ENCODE data around the gene ARHGAP26.

The ARHGAP26 gene

DNA sequence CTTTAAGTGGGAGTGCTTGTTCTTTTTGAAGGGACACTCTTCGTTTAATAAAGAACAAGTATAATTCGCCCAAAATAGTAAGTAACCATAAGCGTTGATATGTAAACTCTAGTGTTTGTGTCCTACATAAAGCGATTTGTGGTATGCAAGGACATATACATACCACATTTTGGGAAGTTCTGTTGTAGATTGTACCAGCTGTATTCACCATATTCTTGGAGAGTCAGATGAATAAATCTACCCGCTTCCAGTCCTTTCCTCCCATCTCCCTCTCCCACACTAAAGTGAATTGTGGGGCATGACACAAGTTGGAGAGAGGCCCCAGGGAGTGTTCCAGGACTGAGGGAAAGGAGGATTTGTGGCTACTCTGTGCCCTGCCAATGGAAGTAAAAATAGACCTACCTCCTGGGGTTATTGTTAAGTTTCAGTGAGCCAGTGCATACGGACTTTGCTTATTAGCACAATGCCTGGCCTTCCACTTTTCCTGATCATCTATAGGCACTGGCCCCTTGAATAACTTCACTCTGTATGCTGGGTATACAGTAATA lies 40.6 kb downstream of the ARHGAP26 start:
- no peak for DNase-seq (ENCODE audit: low read depth in 1 of 2, low spot score in 1 of 2)

DNA sequence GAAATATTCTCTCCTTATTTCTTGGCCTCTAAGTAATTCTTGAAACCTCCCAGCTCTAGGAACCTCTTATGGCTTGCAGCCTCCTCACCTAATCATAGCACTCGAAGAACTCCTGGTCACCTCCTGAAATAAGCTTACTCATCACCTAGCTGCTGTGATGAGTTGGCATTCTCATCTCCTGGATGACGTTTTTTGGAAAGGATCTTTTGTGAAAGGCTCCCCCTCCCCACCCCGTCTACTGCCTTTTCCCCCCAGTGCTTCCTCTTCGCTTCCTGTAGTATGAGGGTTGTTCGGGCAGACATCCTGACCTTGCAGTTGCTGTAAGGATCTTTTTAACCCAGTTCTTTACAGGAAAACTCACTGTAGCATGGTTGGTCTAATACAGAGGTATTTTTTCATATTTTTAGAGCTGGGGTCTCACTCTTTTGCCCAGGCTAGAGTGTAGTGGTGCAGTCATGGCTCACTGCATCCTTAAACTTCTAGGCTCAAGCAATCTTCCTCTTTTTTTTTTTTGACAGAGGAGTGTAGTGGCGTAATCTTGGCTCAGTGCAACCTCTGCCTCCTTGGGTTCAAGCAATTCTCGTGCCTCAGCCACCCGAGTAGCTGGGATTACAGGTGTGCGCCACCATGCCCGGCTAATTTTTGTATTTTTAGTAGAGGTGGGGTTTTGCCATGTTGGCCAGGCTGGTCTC lies 41.8 kb downstream of the ARHGAP26 start:
- DNase-seq (ENCODE audit: low read depth in 1 of 2, low spot score in 1 of 2) = no peak

DNA sequence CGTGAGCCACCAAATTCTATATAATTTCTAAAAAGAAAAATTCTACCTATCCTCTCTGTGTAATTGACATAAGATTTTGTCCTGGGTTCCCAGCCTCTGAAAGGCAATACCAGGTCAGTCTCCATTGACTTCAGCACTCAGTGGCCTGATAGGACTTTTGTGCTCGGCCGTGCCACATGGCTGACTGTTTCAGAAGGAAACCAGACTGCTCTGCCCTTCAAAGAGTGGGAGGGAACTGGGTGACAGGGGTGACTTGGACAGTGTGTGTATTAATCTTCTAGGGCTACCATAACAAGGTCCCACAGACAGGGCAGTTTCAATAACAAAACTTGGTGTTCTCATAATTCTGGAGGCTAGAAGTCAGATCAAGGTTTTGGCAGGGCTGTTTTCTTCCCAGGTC lies 43.0 kb downstream of the ARHGAP26 start:
- DNase-seq (ENCODE audit: low read depth in 1 of 2, low spot score in 1 of 2) = no peak

DNA sequence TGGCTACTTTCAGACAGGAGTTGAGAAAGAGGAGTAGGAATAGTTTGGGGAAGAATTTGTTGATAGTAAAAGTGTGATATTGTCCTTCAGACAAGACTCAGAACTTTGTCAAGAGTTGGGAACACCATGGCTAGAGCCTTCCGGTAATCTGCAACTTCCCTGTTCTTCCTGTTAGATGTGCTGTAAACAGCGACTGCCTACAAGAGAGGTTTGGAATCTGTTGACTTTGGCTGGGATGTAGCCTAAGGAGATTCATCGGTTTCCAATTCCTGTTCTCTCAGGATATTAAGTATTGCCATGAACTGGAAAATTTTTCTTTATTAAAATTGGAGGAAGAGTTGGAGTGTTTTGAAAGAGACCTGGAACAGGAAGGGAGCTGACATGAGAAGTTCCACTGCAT lies 43.9 kb downstream of the ARHGAP26 start:
- DNase-seq (ENCODE audit: low read depth in 1 of 2, low spot score in 1 of 2) = no peak

DNA sequence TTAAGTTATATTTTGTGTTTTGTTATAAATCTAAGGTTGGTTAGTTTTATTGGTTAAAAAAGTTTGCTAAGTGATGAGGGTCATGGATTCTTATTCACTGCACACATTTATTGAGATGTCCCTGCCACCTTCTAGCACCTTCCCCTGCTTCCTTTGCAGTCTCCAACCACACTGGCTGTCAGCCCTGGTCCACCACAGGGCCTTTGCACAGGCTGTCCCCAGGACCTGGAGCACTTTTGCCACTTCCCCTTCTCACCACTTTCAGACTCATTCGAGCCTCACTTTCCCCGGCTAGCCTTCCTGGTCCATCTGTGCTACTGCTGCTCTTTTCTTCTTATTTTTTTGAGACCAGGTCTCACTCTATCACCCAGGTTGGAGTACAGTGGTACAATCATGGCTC lies 45.3 kb downstream of the ARHGAP26 start:
- DNase-seq (ENCODE audit: low read depth in 1 of 2, low spot score in 1 of 2) = no peak

DNA sequence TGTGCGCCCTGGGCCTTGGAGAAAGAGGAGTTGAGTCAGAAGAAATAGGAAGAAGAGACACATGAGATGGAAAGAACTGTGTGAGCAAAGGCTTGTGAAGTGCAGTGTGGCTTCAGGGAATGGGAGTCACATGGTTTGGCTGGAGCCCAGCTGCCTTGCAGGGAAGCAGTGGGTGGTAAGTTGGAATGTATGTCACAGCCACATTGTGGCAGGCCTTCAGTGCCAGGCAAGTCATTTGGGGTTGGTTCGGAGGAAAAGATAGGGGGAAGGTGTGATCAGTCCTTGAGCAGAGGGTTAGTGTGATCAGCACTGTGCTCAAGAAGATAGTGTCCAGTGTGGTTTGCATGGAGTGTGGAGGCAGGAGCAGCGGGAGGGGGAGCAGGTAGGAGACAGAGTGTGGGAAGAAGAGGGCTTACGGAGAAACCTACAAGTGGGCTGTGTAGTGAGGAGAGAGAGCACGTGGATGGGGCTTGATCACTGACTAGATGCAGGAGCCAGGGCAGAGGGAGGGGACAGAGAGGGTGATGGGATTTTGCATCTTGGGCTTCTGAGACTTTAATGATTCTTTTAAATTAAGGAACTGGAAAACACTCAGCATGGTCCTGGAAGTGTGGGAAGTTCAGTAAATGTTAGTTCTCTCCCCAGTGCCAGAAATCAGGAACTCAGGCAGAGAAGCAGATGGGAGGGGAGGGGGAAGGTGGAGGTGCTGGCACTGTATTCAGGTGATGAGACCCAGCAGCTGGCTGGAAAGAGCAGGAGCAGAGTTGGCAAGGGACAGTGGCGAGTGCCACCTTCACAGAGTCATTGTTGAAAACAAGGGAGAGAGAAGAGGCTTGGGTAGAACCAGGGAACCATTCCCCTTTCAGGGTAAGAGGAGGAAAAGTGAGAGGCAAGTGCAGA lies 46.6 kb downstream of the ARHGAP26 start:
- DNase-seq (ENCODE audit: low read depth in 1 of 2, low spot score in 1 of 2) = no peak

DNA sequence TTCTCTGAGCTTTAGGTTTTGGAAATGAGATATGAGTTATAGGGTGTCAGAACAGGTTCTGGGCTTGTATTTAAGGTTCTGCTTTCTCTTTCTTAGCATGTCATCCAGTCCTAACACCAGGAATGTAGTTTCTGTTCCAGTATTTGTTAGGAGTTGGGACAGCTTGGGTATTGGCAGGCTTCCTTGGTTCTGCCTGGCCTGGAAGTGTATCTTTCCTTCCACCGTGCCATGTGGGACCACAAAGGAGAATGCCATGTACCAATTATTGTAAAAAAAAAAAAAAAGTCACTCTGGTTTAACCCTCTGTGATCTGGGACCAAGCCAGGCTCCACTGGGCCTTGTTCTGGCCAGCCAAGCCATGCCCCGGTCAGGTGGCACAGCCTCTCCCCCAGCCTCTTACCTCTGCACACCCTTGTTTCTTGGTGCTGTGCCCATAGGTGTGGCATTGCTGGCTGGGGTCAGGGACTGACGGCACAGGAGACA lies 47.8 kb downstream of the ARHGAP26 start:
- DNase-seq (ENCODE audit: low read depth in 1 of 2, low spot score in 1 of 2) = no peak

DNA sequence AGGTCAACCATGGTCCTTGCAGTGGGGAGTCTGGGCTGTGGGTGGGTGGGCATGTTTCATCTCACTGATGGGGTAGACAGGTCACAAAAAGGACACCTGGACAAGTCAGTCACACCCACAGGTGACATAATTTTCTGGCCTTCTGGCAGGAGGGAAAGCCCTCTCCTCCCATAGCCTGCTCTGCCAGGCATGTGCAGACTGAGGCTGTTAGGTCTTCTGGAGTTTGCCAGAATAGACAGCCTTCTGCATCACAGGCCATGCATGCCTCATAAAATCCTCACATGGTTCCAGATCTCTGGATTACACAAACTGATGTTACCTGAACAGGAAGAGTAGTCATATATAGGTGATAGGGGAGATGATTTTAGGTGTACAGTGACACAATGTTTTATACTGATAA lies 49.1 kb downstream of the ARHGAP26 start:
- DNase-seq (ENCODE audit: low read depth in 1 of 2, low spot score in 1 of 2) = no peak

DNA sequence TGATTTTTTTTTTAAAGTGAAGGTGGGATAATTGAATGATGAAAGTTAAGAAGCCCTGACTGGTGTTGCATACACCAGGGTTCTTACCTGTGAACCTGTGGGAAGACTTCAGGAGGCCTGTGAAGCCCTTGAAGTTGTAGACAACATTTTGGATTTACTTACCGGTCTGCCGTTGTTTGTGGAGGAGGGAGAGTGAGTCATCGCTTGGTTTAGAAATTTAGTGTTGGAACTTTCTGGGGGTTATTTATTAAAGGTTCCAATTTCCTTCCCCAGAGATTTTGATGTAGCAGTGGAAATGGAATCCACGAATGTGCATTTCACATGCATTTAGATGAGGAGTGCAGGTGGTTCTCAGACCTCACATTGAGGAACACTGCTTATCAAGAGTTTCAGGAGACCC lies 49.6 kb downstream of the ARHGAP26 start:
- no peak for DNase-seq (ENCODE audit: low read depth in 1 of 2, low spot score in 1 of 2)

DNA sequence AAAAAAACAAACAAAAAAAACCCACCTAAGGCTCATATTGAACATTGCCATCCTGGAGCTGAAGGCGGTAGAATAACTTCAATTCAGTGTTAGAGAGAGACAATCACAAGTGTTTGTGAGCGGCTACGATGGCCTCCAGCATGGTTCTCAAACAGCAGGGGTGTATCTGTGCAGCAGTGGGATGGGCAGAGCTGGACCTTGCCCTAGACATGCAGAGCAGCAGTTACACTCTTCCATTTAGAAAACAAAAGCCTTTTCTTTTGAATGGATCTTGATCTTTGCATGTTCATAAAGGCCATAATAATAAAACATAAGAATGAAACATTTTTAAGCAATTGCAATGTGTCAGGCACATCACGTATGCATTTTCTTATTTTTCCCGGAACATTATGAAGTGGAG lies 50.3 kb downstream of the ARHGAP26 start:
- DNase-seq (ENCODE audit: low read depth in 1 of 2, low spot score in 1 of 2) = no peak

DNA sequence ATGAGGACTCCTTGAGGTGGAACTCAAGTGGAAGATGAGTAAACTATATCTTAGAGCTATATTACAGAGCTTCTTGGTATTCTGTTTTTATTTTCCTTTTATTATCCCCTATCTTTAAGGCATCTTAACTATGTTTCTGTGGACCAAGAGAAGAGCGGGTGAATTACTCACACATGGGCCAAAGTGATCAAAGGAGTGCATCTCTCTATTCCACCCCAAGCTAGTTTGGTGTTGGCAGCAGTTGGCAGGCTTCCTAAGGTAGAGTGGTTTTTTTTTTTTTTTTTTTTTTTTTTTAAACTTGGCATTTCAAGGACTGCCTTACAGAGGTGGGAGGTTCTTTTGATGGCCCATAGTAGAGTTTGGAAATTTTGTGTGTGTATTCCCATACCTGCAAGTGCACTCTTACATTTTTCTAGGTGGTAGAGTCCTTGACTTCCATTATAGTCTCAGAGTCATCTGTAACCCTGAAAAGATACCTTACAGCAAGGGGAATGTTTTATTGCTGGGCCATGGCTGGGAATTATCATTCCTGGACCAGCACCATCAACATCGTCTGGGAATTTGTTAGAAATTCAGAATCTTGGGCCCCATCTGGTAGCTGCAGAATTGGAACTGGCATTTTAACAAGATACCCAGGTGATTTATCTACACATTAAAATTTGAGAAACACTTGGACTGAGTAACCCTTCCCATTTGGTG lies 51.0 kb downstream of the ARHGAP26 start:
- DNase-seq (ENCODE audit: low read depth in 1 of 2, low spot score in 1 of 2) = no peak

DNA sequence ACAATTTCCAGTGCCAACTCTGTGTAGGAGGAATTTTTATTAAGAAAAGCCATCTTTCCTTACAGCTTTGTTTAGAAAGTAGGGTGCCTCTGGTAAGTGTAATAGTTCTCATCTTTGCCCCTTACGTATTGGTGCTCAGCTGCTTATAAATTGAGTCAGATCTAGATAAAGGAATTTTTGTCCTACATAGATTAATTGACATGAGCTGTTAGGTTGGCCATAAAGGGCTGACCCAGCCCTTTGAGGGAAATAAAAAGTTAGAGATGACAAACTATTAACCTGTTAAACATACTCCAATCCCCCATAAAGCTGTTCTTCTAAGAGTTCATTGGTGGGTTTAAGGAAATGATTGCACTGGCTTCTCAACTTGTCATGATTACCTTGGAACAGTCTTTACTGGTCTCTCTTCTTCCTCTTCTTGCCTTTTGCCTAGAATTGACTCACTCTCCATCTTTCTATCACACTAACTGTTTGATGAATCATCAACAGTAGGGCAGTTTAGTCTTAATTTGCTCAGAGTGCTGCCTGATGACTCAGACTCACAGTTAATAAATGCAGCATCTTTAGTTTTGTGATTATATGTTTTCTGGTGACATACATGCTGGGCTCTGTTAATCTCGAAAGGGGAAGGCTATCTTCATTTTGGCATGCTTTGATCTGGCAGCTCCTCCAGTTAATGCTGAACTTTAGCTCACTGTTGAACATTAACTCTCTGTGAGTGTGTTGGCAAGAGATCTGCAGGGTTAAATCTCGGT lies 51.7 kb downstream of the ARHGAP26 start:
- no peak for DNase-seq (ENCODE audit: low read depth in 1 of 2, low spot score in 1 of 2)

DNA sequence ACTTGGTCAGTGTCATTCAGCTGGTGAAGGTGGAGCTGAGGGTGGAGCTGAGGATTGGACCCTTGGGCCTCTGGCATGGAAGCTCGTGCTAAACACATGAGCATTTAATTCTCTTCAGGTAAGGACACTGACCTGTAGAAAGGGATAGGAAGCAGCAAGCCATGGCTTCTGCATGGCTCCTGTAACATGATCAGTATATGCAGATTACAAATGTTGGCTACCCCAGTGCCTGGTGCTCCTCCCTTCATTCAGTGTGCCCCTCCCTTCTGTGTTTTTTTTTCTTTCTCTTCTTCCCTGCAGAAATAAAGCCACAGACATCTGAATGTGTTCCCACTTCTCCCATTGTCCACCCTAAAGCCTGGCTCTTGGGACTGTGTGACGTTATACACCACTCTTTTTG lies 52.9 kb downstream of the ARHGAP26 start:
- no peak for DNase-seq (ENCODE audit: low read depth in 1 of 2, low spot score in 1 of 2)

DNA sequence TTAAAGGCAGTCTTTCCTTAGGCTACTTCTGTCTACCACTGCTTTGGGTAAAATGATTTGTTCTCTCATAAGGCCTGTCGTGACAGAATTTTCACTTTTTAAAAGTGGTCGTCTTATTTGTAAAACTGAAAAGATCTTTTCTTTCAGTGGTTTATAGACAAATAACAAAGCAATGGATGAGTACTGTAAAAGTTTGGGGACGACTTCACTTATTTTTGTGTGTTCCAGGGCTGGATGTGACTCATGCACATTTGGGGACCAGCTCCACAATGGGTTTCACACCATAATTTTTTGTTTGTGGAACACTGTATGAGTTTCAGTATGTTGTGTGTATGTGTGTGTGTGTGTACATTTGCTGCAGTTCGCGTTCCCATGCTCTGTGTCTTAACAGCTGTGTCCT lies 53.6 kb downstream of the ARHGAP26 start:
- no peak for DNase-seq (ENCODE audit: low read depth in 1 of 2, low spot score in 1 of 2)

DNA sequence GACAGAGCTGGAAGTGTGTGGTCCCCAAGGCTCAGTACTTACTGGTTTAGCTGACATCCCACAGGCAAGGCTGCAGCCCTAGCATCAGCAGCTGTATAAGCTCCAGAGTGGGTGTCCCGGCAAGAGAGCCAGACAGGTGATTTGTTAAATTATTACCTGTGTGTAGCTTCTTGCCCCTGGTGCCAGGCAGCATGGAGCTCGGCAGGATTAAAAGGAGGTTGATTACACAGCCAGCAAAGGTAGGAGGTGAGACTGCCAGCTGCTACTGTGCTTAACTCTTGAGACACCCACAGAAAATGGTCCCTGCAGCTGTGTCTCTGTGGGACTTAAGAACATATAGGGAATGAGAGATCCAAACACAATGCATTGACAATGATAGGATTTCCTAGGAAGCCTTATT lies 54.2 kb downstream of the ARHGAP26 start:
- no peak for DNase-seq (ENCODE audit: low read depth in 1 of 2, low spot score in 1 of 2)

DNA sequence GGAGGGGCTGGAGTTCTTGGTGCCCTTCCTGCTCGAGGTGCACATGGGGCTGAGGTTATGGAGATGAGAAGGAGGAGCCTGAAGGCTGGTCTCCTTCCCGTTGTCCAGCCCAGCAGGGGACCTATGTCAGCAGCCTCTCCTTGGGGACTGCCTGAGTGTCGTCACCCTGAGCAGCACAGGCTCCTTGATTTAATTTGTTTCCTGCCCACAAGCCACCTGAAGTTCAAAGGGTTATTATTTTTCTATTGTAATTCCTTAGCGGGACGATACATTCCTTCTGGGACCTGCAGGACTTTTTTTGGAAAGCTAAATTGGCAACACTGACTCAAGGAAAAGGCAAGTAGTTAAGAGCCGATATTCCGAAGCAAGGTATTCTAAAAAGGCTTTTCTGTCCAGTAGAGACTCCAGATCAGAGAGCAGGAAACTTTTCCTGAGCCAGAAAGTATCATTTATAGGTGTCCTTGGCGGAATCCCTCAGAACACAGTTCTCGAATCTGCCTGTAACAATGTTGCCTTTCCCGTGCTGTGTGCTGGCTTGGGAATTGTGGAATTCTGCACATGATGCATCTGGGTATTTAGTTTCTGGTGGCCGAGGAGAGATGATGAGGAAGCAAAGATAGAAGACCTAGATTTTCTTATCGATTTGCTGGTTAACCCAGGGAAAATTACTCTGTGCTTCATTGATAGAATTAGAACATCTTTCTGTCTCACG lies 55.4 kb downstream of the ARHGAP26 start:
- no peak for DNase-seq (ENCODE audit: low read depth in 1 of 2, low spot score in 1 of 2)

DNA sequence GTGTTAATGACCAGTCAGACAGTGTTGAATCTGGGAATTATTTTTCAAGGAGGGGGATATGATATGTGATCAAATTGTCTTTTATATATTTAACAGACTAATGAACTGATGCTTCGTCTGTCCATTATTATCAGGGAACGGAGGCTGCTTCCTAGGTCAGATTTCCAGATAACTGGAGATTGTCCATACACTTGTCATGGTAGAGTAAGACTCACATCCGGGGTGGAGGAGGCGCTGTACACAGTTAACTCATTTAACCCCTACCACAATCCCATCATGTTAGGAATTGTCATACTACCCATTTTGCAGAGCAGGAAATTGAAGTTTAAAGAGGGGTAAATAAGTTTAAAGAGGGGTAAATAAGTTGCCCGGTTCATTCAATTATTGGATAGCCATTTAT lies 55.9 kb downstream of the ARHGAP26 start:
- no peak for DNase-seq (ENCODE audit: low read depth in 1 of 2, low spot score in 1 of 2)

DNA sequence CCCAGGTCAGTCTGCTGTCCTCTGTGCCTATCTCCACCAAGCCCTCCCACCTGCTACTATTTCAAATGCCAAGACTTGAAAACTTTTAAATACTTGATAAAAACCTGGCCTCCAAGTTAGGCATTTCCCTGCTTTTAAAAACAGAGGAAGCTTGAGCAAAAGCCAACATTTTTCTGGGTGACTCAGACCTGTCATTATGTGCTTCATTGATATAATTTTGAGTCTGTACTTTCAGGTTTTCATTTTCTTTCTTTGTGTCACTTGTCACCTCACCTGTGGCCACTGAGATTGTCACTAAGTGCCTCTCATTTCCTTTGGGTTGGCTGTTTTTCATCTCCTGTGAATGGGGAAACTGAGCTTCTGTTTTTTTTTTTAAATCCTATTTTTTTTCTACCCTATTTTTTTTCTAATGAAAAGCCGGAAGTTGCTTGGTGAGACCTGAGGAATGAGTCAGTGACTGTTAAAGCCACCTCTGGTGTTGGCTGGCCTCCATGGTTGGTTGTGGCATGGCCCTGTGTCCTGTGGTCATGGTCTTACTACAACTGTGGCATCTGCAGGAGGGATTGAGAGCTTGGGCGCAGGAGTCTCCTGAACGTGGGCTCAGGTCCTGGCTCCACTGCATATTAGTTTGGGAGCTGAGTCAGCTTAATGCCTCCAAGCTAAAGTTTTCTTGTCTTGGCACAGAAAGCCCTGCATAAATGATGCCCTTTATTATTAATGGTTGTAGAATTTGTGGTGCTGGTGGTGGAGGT lies 56.7 kb downstream of the ARHGAP26 start:
- no peak for DNase-seq (ENCODE audit: low read depth in 1 of 2, low spot score in 1 of 2)

DNA sequence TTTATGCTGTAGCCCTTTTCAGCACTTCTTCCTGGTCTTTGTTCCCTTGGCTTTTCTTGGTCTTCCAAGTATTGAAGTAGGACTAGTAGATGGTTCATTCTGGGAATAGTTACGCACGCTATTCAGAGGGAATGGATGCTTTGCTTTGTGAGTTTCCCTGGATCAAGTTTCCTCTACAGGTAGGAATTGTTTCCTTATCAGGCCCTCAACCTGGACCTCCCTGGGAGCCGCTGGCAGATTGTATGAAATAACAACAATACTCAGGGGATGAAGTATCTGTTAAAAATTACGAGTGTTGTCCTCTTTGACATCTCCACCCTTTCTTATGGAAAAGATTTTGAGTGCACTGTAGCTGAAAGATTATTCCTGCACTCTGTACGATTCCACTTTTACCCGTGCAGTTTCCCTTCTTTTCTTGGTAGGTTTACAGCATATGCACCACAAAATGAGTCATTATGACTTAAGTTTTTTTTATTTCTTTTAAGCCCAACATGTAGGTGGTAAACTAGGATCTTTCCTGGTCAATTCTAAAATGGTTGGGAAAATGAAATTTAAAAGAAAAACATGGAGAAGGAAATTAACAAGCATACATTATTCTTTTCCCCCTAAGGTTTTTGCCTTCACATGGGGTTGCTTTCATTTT lies 57.9 kb downstream of the ARHGAP26 start:
- no peak for DNase-seq (ENCODE audit: low read depth in 1 of 2, low spot score in 1 of 2)
